Measurements from ENCODE around the gene FBXL15.
A peak's percentile ranks its signal among the peaks of the same experiment; 100 is the strongest.

The FBXL15 gene

GRCh38 chr10:102392306-102392705 is 28.3 kb upstream of the FBXL15 start:
- H3K9ac ChIP-seq (ENCODE audit: low read length) = no peak overlapping the region
- H3K79me1 ChIP-seq (ENCODE audit: low read length) = no peaks in the 10 kb centered on the region
- H4K8ac ChIP-seq (ENCODE audit: low read depth, low read length) = no peak overlapping the region
- no peak overlapping the region for H2BK120ac ChIP-seq (ENCODE audit: low read depth, low read length)
- H3K4me3 ChIP-seq (ENCODE audit: low read length) = no peak overlapping the region
- peaks cover 8% of the 10 kb centered on the region for H3K4me1 ChIP-seq (ENCODE audit: control insufficient read depth, low read depth, low read length)
- no peak for DNase-seq
- no peaks in the 10 kb centered on the region for H3K36me3 ChIP-seq (ENCODE audit: control insufficient read depth, insufficient read depth, low read length)
- no peak overlapping the region for H3K4ac ChIP-seq (ENCODE audit: low read depth, low read length)
- H3K18ac ChIP-seq (ENCODE audit: low read length) = no peak overlapping the region
- no peak overlapping the region for H2AK5ac ChIP-seq (ENCODE audit: low read length)
- no peak overlapping the region for H3K56ac ChIP-seq (ENCODE audit: low read length)
- no peaks in the 10 kb centered on the region for H3K79me2 ChIP-seq (ENCODE audit: control insufficient read depth, insufficient read depth, low read length)
- no peak overlapping the region for H2BK15ac ChIP-seq (replicated peaks; ENCODE audit: low read depth)
- H4K5ac ChIP-seq (ENCODE audit: low read length) = no peak overlapping the region
- H3K27ac ChIP-seq (ENCODE audit: low read depth, low read length) = no peak overlapping the region
- H3K4me2 ChIP-seq (ENCODE audit: low read length) = no peak overlapping the region
- H3K27me3 ChIP-seq (ENCODE audit: insufficient read depth, low read length, poor library complexity) = no peaks in the 10 kb centered on the region
- no peak overlapping the region for H3K23ac ChIP-seq (ENCODE audit: low read length)
- no CpG with 5 or more reads among the region's 5 CpGs for WGBS (ENCODE audit: extremely low coverage, insufficient coverage, low lambda C conversion rate)
- H2BK5ac ChIP-seq (ENCODE audit: low read length) = no peak overlapping the region

- Histone ChIP-seq H3K56ac (ENCODE audit: low read length) (no peak overlapping the region), H3K9ac (ENCODE audit: low read length) (peak overlapping the region; percentile 48), H3K79me1 (ENCODE audit: low read length) (no peaks in the 10 kb centered on the region), H2BK5ac (ENCODE audit: low read length) (no peak overlapping the region), H2AK5ac (ENCODE audit: low read length) (no peak overlapping the region), H3K18ac (ENCODE audit: low read length) (no peak overlapping the region), H2BK120ac (ENCODE audit: low read depth, low read length) (no peak overlapping the region), H3K23ac (ENCODE audit: low read length) (no peak overlapping the region), H3K36me3 (ENCODE audit: control insufficient read depth, insufficient read depth, low read length) (no peaks in the 10 kb centered on the region), H3K27ac (ENCODE audit: low read depth, low read length) (no peak overlapping the region), H3K79me2 (ENCODE audit: control insufficient read depth, insufficient read depth, low read length) (no peaks in the 10 kb centered on the region), H3K27me3 (ENCODE audit: insufficient read depth, low read length, poor library complexity) (no peaks in the 10 kb centered on the region), H3K4me2 (ENCODE audit: low read length) (peak overlapping the region; percentile 14), H3K4me1 (ENCODE audit: control insufficient read depth, low read depth, low read length) (peaks cover 8% of the 10 kb centered on the region), H2BK15ac (replicated peaks; ENCODE audit: low read depth) (no peak overlapping the region), H3K4ac (ENCODE audit: low read depth, low read length) (no peak overlapping the region), H4K8ac (ENCODE audit: low read depth, low read length) (no peak overlapping the region), H3K4me3 (ENCODE audit: low read length) (no peak overlapping the region), H4K5ac (ENCODE audit: low read length) (no peak overlapping the region)
- no peak for DNase-seq
- WGBS (ENCODE audit: extremely low coverage, insufficient coverage, low lambda C conversion rate) = no CpG with 5 or more reads among the region's 30 CpGs
Observed at GRCh38 chr10:102393411-102394078, 27.1 kb upstream of the FBXL15 start.

- DNase-seq = peak; percentile 92
- Histone ChIP-seq H2AK5ac (ENCODE audit: low read length) (no peak overlapping the region), H3K27ac (ENCODE audit: low read depth, low read length) (no peak overlapping the region)
Observed at GRCh38 chr10:102394079-102394800, 26.4 kb upstream of the FBXL15 start.

GRCh38 chr10:102394801-102395399 is 25.7 kb upstream of the FBXL15 start:
- H3K79me1 ChIP-seq (ENCODE audit: low read length) = no peaks in the 10 kb centered on the region
- H3K23ac ChIP-seq (ENCODE audit: low read length) = no peak overlapping the region
- H3K4ac ChIP-seq (ENCODE audit: low read depth, low read length) = no peak overlapping the region
- peak; percentile 46 for DNase-seq
- no peak overlapping the region for H4K5ac ChIP-seq (ENCODE audit: low read length)
- no peak overlapping the region for H2BK15ac ChIP-seq (replicated peaks; ENCODE audit: low read depth)
- H2AK5ac ChIP-seq (ENCODE audit: low read length) = no peak overlapping the region
- H3K4me1 ChIP-seq (ENCODE audit: control insufficient read depth, low read depth, low read length) = peaks cover 10% of the 10 kb centered on the region
- no peak overlapping the region for H2BK120ac ChIP-seq (ENCODE audit: low read depth, low read length)
- no peak overlapping the region for H4K8ac ChIP-seq (ENCODE audit: low read depth, low read length)
- peak overlapping the region; percentile 76 for H3K56ac ChIP-seq (ENCODE audit: low read length)
- no CpG with 5 or more reads among the region's 35 CpGs for WGBS (ENCODE audit: extremely low coverage, insufficient coverage, low lambda C conversion rate)
- H3K27me3 ChIP-seq (ENCODE audit: insufficient read depth, low read length, poor library complexity) = no peaks in the 10 kb centered on the region
- H3K36me3 ChIP-seq (ENCODE audit: control insufficient read depth, insufficient read depth, low read length) = no peaks in the 10 kb centered on the region
- no peak overlapping the region for H2BK5ac ChIP-seq (ENCODE audit: low read length)
- peak overlapping the region; percentile 55 for H3K9ac ChIP-seq (ENCODE audit: low read length)
- H3K4me3 ChIP-seq (ENCODE audit: low read length) = peak overlapping the region; percentile 26
- no peak overlapping the region for H3K27ac ChIP-seq (ENCODE audit: low read depth, low read length)
- H3K18ac ChIP-seq (ENCODE audit: low read length) = peak overlapping the region; percentile 20
- peak overlapping the region; percentile 94 for H3K4me2 ChIP-seq (ENCODE audit: low read length)
- no peaks in the 10 kb centered on the region for H3K79me2 ChIP-seq (ENCODE audit: control insufficient read depth, insufficient read depth, low read length)

More at GRCh38 chr10:102394079-102394800, 26.4 kb upstream of the FBXL15 start:
- H3K27me3 ChIP-seq (ENCODE audit: insufficient read depth, low read length, poor library complexity) = no peaks in the 10 kb centered on the region
- H2BK15ac ChIP-seq (replicated peaks; ENCODE audit: low read depth) = no peak overlapping the region
- H4K8ac ChIP-seq (ENCODE audit: low read depth, low read length) = no peak overlapping the region
- WGBS (ENCODE audit: extremely low coverage, insufficient coverage, low lambda C conversion rate) = no CpG with 5 or more reads among the region's 71 CpGs
- H3K4me3 ChIP-seq (ENCODE audit: low read length) = peak overlapping the region; percentile 49
- peaks cover 8% of the 10 kb centered on the region for H3K4me1 ChIP-seq (ENCODE audit: control insufficient read depth, low read depth, low read length)
- H3K79me2 ChIP-seq (ENCODE audit: control insufficient read depth, insufficient read depth, low read length) = no peaks in the 10 kb centered on the region
- H3K23ac ChIP-seq (ENCODE audit: low read length) = no peak overlapping the region
- no peak overlapping the region for H2BK5ac ChIP-seq (ENCODE audit: low read length)
- peak overlapping the region; percentile 94 for H3K4me2 ChIP-seq (ENCODE audit: low read length)
- H3K79me1 ChIP-seq (ENCODE audit: low read length) = no peaks in the 10 kb centered on the region
- no peaks in the 10 kb centered on the region for H3K36me3 ChIP-seq (ENCODE audit: control insufficient read depth, insufficient read depth, low read length)
- H3K56ac ChIP-seq (ENCODE audit: low read length) = peak overlapping the region; percentile 76
- H3K4ac ChIP-seq (ENCODE audit: low read depth, low read length) = no peak overlapping the region
- no peak overlapping the region for H4K5ac ChIP-seq (ENCODE audit: low read length)
- no peak overlapping the region for H3K18ac ChIP-seq (ENCODE audit: low read length)
- H3K9ac ChIP-seq (ENCODE audit: low read length) = peak overlapping the region; percentile 55
- no peak overlapping the region for H2BK120ac ChIP-seq (ENCODE audit: low read depth, low read length)

- H2BK5ac ChIP-seq (ENCODE audit: low read length) = no peak within 1 kb of the TSS
- no peak within 1 kb of the TSS for H3K4ac ChIP-seq (ENCODE audit: low read depth, low read length)
- H3K56ac ChIP-seq (ENCODE audit: low read length) = peak within 1 kb of the TSS; percentile 79
- H3K4me3 ChIP-seq (ENCODE audit: low read length) = peak within 1 kb of the TSS; percentile 34
- no peak within 1 kb of the TSS for H2AK5ac ChIP-seq (ENCODE audit: low read length)
- H3K18ac ChIP-seq (ENCODE audit: low read length) = peak within 1 kb of the TSS; percentile 20
- no peaks in the 10 kb centered on the region for H3K79me2 ChIP-seq (ENCODE audit: control insufficient read depth, insufficient read depth, low read length)
- no peak within 1 kb of the TSS for H2BK120ac ChIP-seq (ENCODE audit: low read depth, low read length)
- H3K4me2 ChIP-seq (ENCODE audit: low read length) = peak within 1 kb of the TSS; percentile 94
- H3K36me3 ChIP-seq (ENCODE audit: control insufficient read depth, insufficient read depth, low read length) = no peaks in the 10 kb centered on the region
- H3K4me1 ChIP-seq (ENCODE audit: control insufficient read depth, low read depth, low read length) = peaks cover 10% of the 10 kb centered on the region
- peak within 1 kb of the TSS; percentile 48 for H3K23ac ChIP-seq (ENCODE audit: low read length)
- H3K27me3 ChIP-seq (ENCODE audit: insufficient read depth, low read length, poor library complexity) = no peaks in the 10 kb centered on the region
- H2BK15ac ChIP-seq (replicated peaks; ENCODE audit: low read depth) = no peak within 1 kb of the TSS
- H3K79me1 ChIP-seq (ENCODE audit: low read length) = no peaks in the 10 kb centered on the region
- no peak within 1 kb of the TSS for H4K5ac ChIP-seq (ENCODE audit: low read length)
- H4K8ac ChIP-seq (ENCODE audit: low read depth, low read length) = no peak within 1 kb of the TSS
- WGBS (ENCODE audit: extremely low coverage, insufficient coverage, low lambda C conversion rate) = no CpG with 5 or more reads among the region's 42 CpGs
- H3K9ac ChIP-seq (ENCODE audit: low read length) = peak within 1 kb of the TSS; percentile 72
- no peak within 1 kb of the TSS for H3K27ac ChIP-seq (ENCODE audit: low read depth, low read length)
- DNase-seq = peak; percentile 94
Observed at GRCh38 chr10:102395400-102396316, 25.0 kb upstream of the FBXL15 start, which contains the start of gene NFKB2. Gene NFKB2 (plus strand): TSS chr10:102395705. CDS start chr10:102395960, 255 bp downstream.
